Activated CD8-positive, alpha-beta memory T cell treated with anti-CD3 and anti-CD28 coated beads, Interleukin-2, amount 50 U/mL, for 24 hours (primary cell): ENCODE measurements around the gene HTRA3.
"Not testable (repeated sequence)": the region's sequence is repeated elsewhere in the genome, so short reads cannot be mapped to it uniquely, and the experiment has no call there.

Experiments used
- DNase-seq: peaks from one replicate; pipeline ENCODE4 v3.0.0-alpha.2; 2020; ENCODE audit errors: extremely low read depth

The HTRA3 gene

GRCh38 chr4:8342651-8343261 is 73.2 kb downstream of the HTRA3 start:
- DNase-seq, result no peak

GRCh38 chr4:8343262-8343966 is 73.9 kb downstream of the HTRA3 start:
- DNase-seq, result no peak

GRCh38 chr4:8343967-8344331 is 74.4 kb downstream of the HTRA3 start:
- no peak for DNase-seq

GRCh38 chr4:8344377-8344776 is 74.8 kb downstream of the HTRA3 start:
- DNase-seq, result no peak

GRCh38 chr4:8345053-8345945 is 75.7 kb downstream of the HTRA3 start:
- DNase-seq, result no peak

- no peak for DNase-seq
Measured at GRCh38 chr4:8345946-8346814, 76.6 kb downstream of the HTRA3 start.

DNA sequence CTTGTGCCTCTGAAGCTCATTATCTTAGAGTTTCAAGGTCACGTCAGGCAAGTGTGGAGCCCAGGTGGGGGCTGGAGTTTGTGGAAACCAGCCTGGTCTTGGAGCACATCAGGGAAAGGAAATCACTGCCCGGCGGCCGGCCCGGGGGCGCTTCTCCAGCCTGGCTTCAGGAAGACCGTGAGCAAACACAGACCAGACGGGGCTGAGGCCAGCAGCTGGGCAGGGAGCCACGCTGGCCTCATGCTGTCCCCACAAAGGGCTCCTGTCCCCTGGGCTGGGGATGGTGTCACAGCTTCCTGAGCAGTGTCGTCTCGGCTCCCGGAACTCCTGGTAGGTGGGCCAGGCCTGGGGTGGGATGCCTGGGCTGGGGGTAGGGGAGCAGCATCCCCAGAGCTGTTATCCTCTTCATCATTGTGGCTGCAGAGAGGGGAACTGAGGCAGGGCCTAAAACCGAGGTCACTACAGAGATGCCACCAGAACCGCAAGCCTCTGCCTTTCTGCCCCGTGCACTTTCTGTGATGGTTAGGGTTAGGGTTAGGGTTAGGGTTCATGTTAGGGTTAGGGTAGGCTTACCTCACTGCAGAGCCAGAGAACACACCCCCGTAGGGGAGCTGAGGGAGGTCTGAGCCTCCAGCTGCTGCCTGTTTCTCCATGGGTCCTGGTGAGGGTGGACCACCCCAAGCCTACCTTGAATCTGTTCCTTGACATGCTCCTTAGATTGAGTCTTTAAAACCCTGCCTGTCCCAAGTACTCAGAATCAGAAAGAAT is 77.5 kb downstream of the HTRA3 start:
- no peak for DNase-seq

DNA sequence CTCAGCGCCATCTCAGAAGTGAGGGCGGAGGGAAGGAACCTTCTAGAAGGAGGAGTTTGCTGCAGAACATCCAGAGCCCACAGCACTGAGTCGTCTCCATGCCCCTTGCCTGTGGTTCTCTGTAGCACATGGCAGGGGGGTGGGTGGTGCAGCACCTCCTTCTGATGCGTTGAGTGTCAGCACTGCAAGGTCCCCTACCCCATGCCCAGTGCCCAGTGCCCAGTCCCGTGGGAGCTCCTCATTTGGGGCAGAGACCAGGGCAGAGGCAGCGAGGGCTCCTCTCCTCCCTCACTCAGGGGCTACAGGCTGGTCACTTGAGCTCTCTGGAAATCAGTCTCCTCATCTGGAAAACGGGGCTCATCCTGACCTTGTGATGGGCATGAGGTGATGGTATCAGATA is 78.1 kb downstream of the HTRA3 start:
- no peak for DNase-seq

GRCh38 chr4:8348071-8348470 is 78.5 kb downstream of the HTRA3 start:
- DNase-seq, result no peak

GRCh38 chr4:8349236-8349635 is 79.7 kb downstream of the HTRA3 start:
- DNase-seq, result not testable (repeated sequence)

DNA sequence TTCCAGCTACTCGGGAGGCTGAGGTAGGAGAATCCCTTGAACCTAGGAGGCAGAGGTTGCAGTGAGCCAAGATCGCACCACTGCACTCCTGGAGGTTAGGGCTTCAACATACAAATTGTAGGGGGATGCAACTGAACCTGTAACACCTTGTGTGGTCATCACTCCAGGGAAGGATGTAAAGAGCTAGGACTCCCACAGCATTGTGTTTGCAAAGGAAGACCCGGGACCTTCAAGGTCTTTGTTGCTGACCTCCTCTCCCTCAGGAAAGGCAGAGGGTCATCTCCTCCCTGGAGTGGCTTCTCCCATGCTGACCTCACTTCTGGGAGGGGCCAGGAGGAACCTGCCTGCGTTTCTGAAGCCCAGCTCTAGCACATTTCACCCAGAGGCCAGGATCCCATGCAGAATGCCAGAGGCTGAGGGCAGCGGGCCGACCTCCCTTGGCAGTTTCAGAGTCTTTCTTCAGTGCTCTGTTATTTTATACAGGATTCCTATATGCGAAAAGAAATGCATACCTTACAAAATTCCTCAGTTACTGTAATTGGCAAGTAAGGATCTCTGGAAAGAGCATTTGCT is 80.2 kb downstream of the HTRA3 start:
- DNase-seq, result no peak

DNA sequence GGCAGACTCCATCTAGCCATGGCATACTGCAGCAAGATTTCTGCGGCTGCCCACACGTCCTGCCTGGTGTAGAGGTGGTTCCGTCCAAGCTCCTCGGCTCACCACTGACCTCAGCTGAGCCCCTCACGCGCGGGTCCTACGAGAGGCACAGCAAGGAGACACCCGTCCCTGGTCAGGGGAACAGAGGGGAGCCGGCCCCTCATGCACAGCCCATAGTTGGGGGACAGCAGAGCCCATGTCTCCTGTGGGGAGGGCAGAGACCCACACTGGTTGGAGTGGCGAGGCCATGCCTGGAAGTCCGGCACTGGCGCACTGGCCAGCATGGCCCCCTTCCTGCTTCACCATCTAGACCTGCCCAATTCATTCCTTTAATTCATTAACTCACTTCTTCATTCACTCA is 80.8 kb downstream of the HTRA3 start:
- DNase-seq, result no peak

GRCh38 chr4:8350841-8351461 is 81.4 kb downstream of the HTRA3 start:
- DNase-seq, result no peak

DNA sequence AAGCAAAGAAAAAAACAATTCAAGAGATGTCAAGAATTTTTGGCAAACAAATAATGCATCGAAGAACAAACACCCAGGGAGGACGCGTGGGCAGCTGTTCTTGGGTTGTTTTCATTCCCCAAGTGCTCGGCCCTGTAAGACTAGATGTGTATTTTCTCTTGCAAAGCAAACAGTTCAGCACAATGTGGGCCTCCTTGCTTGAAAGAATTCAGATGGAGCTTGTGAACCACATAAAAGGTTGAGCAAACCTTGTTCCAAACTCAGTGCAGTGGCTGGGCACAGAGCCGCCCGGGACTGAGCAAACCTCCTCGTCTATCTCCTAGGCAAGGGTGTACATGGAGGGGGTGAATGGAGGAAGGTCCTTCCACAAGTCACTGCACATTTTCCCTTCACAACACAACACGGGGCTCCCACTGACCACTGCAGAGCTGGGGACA is 82.4 kb downstream of the HTRA3 start:
- DNase-seq, result no peak

GRCh38 chr4:8352368-8353157 is 83.0 kb downstream of the HTRA3 start:
- no peak for DNase-seq

DNA sequence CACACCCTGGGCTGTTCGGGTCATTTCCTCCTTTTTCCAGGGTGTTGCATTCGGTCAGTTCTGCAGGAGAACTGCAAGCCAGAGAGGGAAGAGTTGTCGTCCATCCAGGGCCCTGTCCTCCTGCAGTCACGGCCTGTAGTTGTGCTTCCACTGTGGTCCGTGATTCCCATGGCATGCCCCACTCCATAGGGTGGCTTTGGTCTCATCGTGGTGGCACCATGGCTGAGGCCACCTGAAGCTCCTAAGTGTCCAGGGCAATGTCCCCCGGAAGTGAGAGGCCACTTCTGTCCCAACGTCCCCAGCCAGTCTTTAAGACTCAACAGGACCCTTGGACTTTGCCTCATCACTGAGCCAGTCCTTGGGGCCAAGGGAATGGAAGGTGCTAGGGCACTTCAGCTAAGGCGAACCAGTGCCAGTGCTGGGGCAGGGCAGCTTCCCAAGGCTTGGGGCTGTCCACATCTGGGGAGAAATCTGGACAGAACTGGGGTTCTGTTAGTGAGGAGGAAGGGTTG is 83.7 kb downstream of the HTRA3 start:
- no peak for DNase-seq

DNA sequence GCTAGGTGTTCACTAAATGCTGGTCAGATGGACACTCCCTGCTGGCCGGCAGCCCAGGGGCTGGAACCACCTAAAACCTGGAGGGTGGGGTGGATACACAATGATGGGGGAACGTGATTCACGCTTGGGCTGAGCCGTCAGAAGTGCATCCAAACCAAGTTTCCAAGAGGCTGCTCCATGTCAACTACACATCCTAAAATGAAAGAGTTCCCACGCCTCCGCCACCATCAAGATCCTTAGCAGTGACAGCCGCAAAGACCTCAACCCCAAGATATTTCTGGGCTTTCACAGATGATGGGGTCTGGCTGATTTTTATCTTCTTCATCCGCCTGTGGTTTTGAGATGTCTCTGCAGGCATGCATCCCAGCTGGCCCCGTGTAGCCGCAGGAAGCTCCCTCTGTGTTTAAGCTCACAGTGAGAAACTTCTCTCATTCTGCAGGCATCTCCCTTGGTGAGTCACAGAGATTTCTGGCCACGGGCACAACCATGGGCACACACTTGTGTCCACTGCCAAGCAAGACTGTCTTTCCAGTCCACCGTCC is 84.4 kb downstream of the HTRA3 start:
- no peak for DNase-seq

- no peak for DNase-seq
Measured at GRCh38 chr4:8355306-8355705, 85.8 kb downstream of the HTRA3 start.
